HepG2 (cell line): ENCODE results near the gene SYT1. TPM values are rescaled to one million over a fixed set of nuclear protein-coding genes. Genes with fewer than 3 reads are reported as not detected.

Experiments
- ATAC-seq: fragments of 200-7000 bp; cut with Tn5 transposase; 3 replicates; pipeline ENCODE4 v1.9.1; 2020; ENCODE audit warnings: mild to moderate bottlenecking, moderate library complexity
- BruUV-seq: library from RNA; stranded (reverse); fragments of 400-500 nt; replicated peaks from 2 replicates; lab custom pipeline; 2021; lab: Mats Ljungman, UMichigan
- CTCF ChIA-PET: fragments of 300-600 bp; formaldehyde crosslinking; extraction: SDS; loops from one replicate; lab custom pipeline; 2021; ENCODE audit warnings: low total read pairs, inconsistent platforms, low intra/inter-chr PET ratio; lab: Yijun Ruan, JAX
- POLR2A ChIA-PET: fragments of 350-600 bp; sonication (Branson Sonifier 250); formaldehyde crosslinking; loops from one replicate; lab custom pipeline; 2020; ENCODE audit warnings: antibody characterized with exemption, inconsistent platforms; lab: Yijun Ruan, JAX
- DNase-seq: peaks from one replicate; pipeline ENCODE4 v3.0.0-alpha.2; 2015; ENCODE audit warnings: low spot score
- FAIRE-seq: peaks from 3 replicates; lab custom pipeline; 2011; peaks lifted over from hg19 to GRCh38; lab: Jason Lieb, UNC
- H2AFZ ChIP-seq: one replicate; pipeline ENCODE4 v1.6.1; 2011; ENCODE audit warnings: low read length, inconsistent platforms
- H3K27ac ChIP-seq: fragments of 300-600 bp; 3 replicates; pipeline ENCODE4 v1.8.0; 2011; ENCODE audit warnings: mixed run types, mild to moderate bottlenecking, mixed read lengths, low read length, inconsistent platforms; ENCODE audit not compliant: insufficient read depth; ENCODE audit errors: extremely low read length
- H3K27me3 ChIP-seq, 2 experiments: fragments of 200-600 bp in 1 of 2; 2 replicates in 1 of 2; 3 replicates in 1 of 2; pipeline versions ENCODE4 v1.6.0 to v1.8.0; 2011; ENCODE audit warnings: low read length in 2 of 2, mild to moderate bottlenecking in 2 of 2, moderate library complexity in 2 of 2, inconsistent platforms in 1 of 2; ENCODE audit not compliant: insufficient read depth in 2 of 2, control insufficient read depth in 1 of 2
- H3K36me3 ChIP-seq, 2 experiments: fragments of 200-600 bp in 1 of 2; replicated peaks in 1 of 2; 2 replicates in 1 of 2; 3 replicates in 1 of 2; pipeline versions ENCODE4 v1.5.1 to v1.8.0; 2011; ENCODE audit warnings: low read length in 2 of 2, inconsistent platforms in 1 of 2; ENCODE audit not compliant: insufficient read depth in 2 of 2, control insufficient read depth in 1 of 2
- H3K4me1 ChIP-seq: 2 replicates; pipeline ENCODE4 v1.5.1; 2012; ENCODE audit warnings: low read length, inconsistent platforms; ENCODE audit not compliant: insufficient read depth
- H3K4me2 ChIP-seq: 2 replicates; pipeline ENCODE4 v1.6.0; 2011; ENCODE audit warnings: low read depth, low read length, inconsistent platforms
- H3K4me3 ChIP-seq, 3 experiments: fragments of 200-600 bp in 1 of 3; sonication (generic), shearing (Covaris generic) in 1 of 3; replicated peaks in 1 of 3; 2 replicates each; pipeline ENCODE4 v1.5.1; 2011 to 2016; ENCODE audit warnings: low read length in 3 of 3, inconsistent platforms in 2 of 3, low read depth in 2 of 3, mild to moderate bottlenecking in 2 of 3, control low read depth in 1 of 3, mixed read lengths in 1 of 3; ENCODE audit not compliant: insufficient read depth in 1 of 3
- H3K79me2 ChIP-seq: one replicate; pipeline ENCODE4 v1.6.1; 2011; ENCODE audit warnings: low read length, inconsistent platforms; ENCODE audit not compliant: insufficient read depth
- H3K9ac ChIP-seq: 2 replicates; pipeline ENCODE4 v1.6.0; 2011; ENCODE audit warnings: mild to moderate bottlenecking, low read depth, low read length, inconsistent platforms; ENCODE audit not compliant: insufficient read depth
- H3K9me3 ChIP-seq: 2 replicates; pipeline ENCODE4 v1.5.1; 2012; ENCODE audit warnings: mild to moderate bottlenecking, low read length
- H4K20me1 ChIP-seq: 2 replicates; pipeline ENCODE4 v1.6.0; 2011; ENCODE audit warnings: inconsistent platforms, mild to moderate bottlenecking, low read length, moderate library complexity; ENCODE audit not compliant: insufficient read depth
- ARID3A ChIP-seq: IDR thresholded peaks from 2 replicates; pipeline ENCODE4 v1.6.1; 2012; ENCODE audit warnings: low read depth, low read length, improper control_type of control experiment
- CBX5 ChIP-seq: sonication (generic); formaldehyde crosslinking; IDR thresholded peaks from 2 replicates; pipeline ENCODE4 v1.4.0; 2020; ENCODE audit warnings: missing genetic modification reagents, borderline replicate concordance
- CREM ChIP-seq, 2 experiments: sonication (generic) in 1 of 2; formaldehyde crosslinking in 1 of 2; IDR thresholded peaks; 2 replicates each; pipeline versions ENCODE4 v1.4.0 to v1.6.1; 2016 to 2020; ENCODE audit warnings: antibody characterized with exemption in 1 of 2, mild to moderate bottlenecking in 1 of 2, missing genetic modification reagents in 1 of 2
- DMAP1 ChIP-seq: IDR thresholded peaks from 2 replicates; pipeline ENCODE4 v1.6.1; 2016
- ETS1 ChIP-seq: sonication (generic); formaldehyde crosslinking; IDR thresholded peaks from 2 replicates; pipeline ENCODE4 v1.4.0; 2020; ENCODE audit warnings: missing genetic modification reagents
- MED1 ChIP-seq: sonication (generic); formaldehyde crosslinking; IDR thresholded peaks from 2 replicates; pipeline ENCODE4 v1.4.0; 2020; ENCODE audit warnings: missing genetic modification reagents
- NCOA2 ChIP-seq: sonication (generic); formaldehyde crosslinking; IDR thresholded peaks from 2 replicates; pipeline ENCODE4 v1.8.0; 2022; ENCODE audit warnings: inconsistent platforms
- RAD51 ChIP-seq: fragments of 450-650 bp; IDR thresholded peaks from 2 replicates; pipeline ENCODE4 v1.6.1; 2016; ENCODE audit warnings: borderline replicate concordance
- SYNCRIP ChIP-seq: fragments of 200-400 bp; formaldehyde crosslinking; IDR thresholded peaks from 2 replicates; pipeline ENCODE4 v1.6.1; 2018; ENCODE audit warnings: mild to moderate bottlenecking, low read depth, low read length; ENCODE audit not compliant: insufficient read depth
- ZBTB10 ChIP-seq: sonication (generic); formaldehyde crosslinking; IDR thresholded peaks from 2 replicates; pipeline ENCODE4 v1.4.0; 2020; ENCODE audit warnings: missing genetic modification reagents, borderline replicate concordance
- ZMYM4 ChIP-seq: sonication (generic); formaldehyde crosslinking; IDR thresholded peaks from 2 replicates; pipeline ENCODE4 v1.8.1; 2023; ENCODE audit warnings: mild to moderate bottlenecking, missing genetic modification reagents
- ZNF20 ChIP-seq: sonication (generic); formaldehyde crosslinking; IDR thresholded peaks from 2 replicates; pipeline ENCODE4 v1.4.0; 2020; ENCODE audit warnings: mild to moderate bottlenecking, moderate library complexity, missing genetic modification reagents
- ZNF546 ChIP-seq: sonication (generic); formaldehyde crosslinking; conservative IDR thresholded peaks from 2 replicates; pipeline ENCODE4 v1.8.1; 2023; ENCODE audit warnings: mild to moderate bottlenecking, missing genetic modification reagents
- ZNF616 ChIP-seq: sonication (generic); formaldehyde crosslinking; IDR thresholded peaks from 2 replicates; pipeline ENCODE4 v1.5.0; 2020; ENCODE audit warnings: low read depth, mild to moderate bottlenecking, missing genetic modification reagents
- WGBS: methylation state at CpG from one replicate; pipeline ENCODE4 v1.1.6; 2017; ENCODE audit warnings: low lambda C conversion rate; 5-methylcytosine and 5-hydroxymethylcytosine counted together
- in situ Hi-C: cut with HindIII; loops from 2 replicates; pipeline ENCODE4 v1.10.0; 2017; ENCODE audit warnings: low pct_unique_long_range_greater_than_20kb; ENCODE audit not compliant: extremely low pct_ligation_motif_present
- intact Hi-C: fragments of 100-400 bp; cut with micrococcal nuclease; formaldehyde crosslinking; loops from one replicate; pipeline ENCODE4 v1.10.0; 2022; ENCODE audit not compliant: unreplicated experiment
- polyA plus RNA-seq, 8 experiments: library from polyadenylated mRNA; depleted of rRNA in 3 of 8; stranded (reverse) in 7 of 8; unstranded in 1 of 8; fragments of >200 nt; fragmentation: Illumina TruSeq in 4 of 8; extraction: Trizol in 4 of 8; gene quantifications; 2 replicates each; pipeline versions ENCODE4 v1.2.1 to v1.2.3, GENCODE V29; 2011 to 2016; ENCODE audit warnings: low read depth in 4 of 8, missing spikeins in 1 of 8, mixed read lengths in 1 of 8; ENCODE audit not compliant: insufficient read depth in 1 of 8
- total RNA-seq, 5 experiments: library from RNA; depleted of rRNA; stranded (reverse); fragments of >200 nt; fragmentation: Illumina TruSeq; extraction: Trizol; gene quantifications; 2 replicates each; pipeline ENCODE4 v1.2.3, GENCODE V29; 2016; ENCODE audit warnings: low read depth in 1 of 5

The SYT1 gene
- total and polyA plus RNA-seq, 2 of the 13 experiments (the other 11 are each of a cell fraction or from before 2014, with no cell fraction given): not detected

GRCh38 chr12:78958941-78959340, 94.4 kb downstream of the SYT1 start:
- Histone ChIP-seq H3K27me3 (no peaks in the 10 kb centered on the region), H3K9ac (no peak overlapping the region), H3K4me3 (no peak overlapping the region), H3K4me2 (no peak overlapping the region), H3K79me2 (no peaks in the 10 kb centered on the region), H3K4me1 (no peaks in the 10 kb centered on the region), H3K36me3 (no peaks in the 10 kb centered on the region), H3K27ac (no peak overlapping the region), H2AFZ (no peak overlapping the region), H4K20me1 (no peaks in the 10 kb centered on the region), H3K9me3 (no peaks in the 10 kb centered on the region)
- CTCF ChIA-PET: no interaction called here
- intact Hi-C loops (no loop called here), in situ Hi-C loops (no loop called here)
- TF ChIP-seq SYNCRIP: no peak
- no peak for TF ChIP-seq ARID3A
- no peak for TF ChIP-seq ZBTB10 (CRISPR knock-in tag)
- TF ChIP-seq DMAP1: no peak
- no peak for TF ChIP-seq ZNF616 (CRISPR knock-in tag)
- no peak for TF ChIP-seq CBX5
- TF ChIP-seq ZMYM4 (CRISPR knock-in tag): no peak
- no peak for TF ChIP-seq NCOA2 (CRISPR knock-in tag)
- no peak for TF ChIP-seq CREM (IDR thresholded peaks at IDR 0.05)
- TF ChIP-seq CREM (CRISPR knock-in tag; IDR thresholded peaks at IDR 0.05): no peak
- no peak for TF ChIP-seq ZNF546 (CRISPR knock-in tag)
- TF ChIP-seq ETS1 (CRISPR knock-in tag): no peak
- TF ChIP-seq ZNF20 (CRISPR knock-in tag): no peak
- no peak for TF ChIP-seq RAD51
- TF ChIP-seq MED1 (CRISPR knock-in tag): no peak
- POLR2A ChIA-PET: no interaction called here
- 16% methylated on average over 3 of the region's 3 CpGs for WGBS
- FAIRE-seq: no peak
- BruUV-seq: no TSS peak
- no peak for DNase-seq
- ATAC-seq: no peak
